ENCODE results near the gene LIN54. TPM values are rescaled to one million over a fixed set of nuclear protein-coding genes. Genes with fewer than 3 reads are reported as not detected.

The LIN54 gene
- total and polyA plus RNA-seq, 2 of the 13 experiments (the other 11 are each of a cell fraction or from before 2014, with no cell fraction given) = 25.2 to 32.9 TPM

DNA sequence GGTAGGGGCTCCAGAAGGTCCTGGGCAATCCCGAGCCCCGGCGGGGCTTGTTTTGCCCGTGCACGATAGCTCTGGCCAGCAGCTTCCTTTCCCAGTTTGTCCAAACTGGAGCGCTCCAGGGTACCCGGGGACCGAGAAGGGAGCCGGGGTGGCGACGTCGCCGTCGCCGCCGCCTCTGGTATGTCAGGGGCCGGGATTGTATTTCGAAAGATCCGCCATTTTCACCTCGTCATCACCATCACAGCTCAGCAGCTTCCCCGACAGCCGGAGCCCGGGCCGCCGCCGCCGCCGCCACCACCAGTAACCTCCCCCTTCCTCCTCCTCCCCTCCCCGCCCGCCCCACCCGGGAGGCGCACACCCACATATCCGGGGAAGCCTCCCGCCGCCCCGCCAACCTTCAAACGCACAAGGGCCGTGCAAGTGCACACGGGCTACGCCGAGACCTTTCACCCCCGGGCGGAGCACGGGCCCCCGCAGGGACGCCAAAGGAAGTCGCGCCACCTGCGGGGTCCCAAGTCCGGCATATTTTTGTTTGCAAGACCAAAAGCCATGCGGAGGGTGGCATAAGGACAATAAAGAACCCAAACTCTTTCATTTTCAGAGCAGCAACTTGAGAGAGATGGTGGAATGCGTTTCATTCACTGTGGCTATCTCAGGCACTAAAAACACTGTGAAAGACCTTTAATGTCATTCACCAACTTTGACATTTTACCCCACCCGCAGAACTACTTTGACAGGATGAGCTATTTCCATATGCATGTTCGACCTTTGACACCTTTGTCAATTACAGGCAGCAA lies at the start of gene LIN54 (continued):
- TF ChIP-seq ZNF841 (CRISPR knock-in tag; IDR thresholded peaks at IDR 0.05; ENCODE audit: borderline replicate concordance) = no peak
- TF ChIP-seq, protein P1, sequence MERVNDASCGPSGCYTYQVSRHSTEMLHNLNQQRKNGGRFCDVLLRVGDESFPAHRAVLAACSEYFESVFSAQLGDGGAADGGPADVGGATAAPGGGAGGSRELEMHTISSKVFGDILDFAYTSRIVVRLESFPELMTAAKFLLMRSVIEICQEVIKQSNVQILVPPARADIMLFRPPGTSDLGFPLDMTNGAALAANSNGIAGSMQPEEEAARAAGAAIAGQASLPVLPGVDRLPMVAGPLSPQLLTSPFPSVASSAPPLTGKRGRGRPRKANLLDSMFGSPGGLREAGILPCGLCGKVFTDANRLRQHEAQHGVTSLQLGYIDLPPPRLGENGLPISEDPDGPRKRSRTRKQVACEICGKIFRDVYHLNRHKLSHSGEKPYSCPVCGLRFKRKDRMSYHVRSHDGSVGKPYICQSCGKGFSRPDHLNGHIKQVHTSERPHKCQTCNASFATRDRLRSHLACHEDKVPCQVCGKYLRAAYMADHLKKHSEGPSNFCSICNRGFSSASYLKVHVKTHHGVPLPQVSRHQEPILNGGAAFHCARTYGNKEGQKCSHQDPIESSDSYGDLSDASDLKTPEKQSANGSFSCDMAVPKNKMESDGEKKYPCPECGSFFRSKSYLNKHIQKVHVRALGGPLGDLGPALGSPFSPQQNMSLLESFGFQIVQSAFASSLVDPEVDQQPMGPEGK (CRISPR knock-in tag; IDR thresholded peaks at IDR 0.05) = peak; percentile 95
- no peak for TF ChIP-seq ZNF235 (CRISPR knock-in tag; IDR thresholded peaks at IDR 0.05; ENCODE audit: borderline replicate concordance)
- no peak for TF ChIP-seq ZNF549 (CRISPR knock-in tag; IDR thresholded peaks at IDR 0.05)
- no peak for TF ChIP-seq ZNF766 (CRISPR knock-in tag; IDR thresholded peaks at IDR 0.05; ENCODE audit: borderline replicate concordance)
- TF ChIP-seq, protein P2, sequence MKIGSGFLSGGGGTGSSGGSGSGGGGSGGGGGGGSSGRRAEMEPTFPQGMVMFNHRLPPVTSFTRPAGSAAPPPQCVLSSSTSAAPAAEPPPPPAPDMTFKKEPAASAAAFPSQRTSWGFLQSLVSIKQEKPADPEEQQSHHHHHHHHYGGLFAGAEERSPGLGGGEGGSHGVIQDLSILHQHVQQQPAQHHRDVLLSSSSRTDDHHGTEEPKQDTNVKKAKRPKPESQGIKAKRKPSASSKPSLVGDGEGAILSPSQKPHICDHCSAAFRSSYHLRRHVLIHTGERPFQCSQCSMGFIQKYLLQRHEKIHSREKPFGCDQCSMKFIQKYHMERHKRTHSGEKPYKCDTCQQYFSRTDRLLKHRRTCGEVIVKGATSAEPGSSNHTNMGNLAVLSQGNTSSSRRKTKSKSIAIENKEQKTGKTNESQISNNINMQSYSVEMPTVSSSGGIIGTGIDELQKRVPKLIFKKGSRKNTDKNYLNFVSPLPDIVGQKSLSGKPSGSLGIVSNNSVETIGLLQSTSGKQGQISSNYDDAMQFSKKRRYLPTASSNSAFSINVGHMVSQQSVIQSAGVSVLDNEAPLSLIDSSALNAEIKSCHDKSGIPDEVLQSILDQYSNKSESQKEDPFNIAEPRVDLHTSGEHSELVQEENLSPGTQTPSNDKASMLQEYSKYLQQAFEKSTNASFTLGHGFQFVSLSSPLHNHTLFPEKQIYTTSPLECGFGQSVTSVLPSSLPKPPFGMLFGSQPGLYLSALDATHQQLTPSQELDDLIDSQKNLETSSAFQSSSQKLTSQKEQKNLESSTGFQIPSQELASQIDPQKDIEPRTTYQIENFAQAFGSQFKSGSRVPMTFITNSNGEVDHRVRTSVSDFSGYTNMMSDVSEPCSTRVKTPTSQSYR (CRISPR knock-in tag; IDR thresholded peaks at IDR 0.05; ENCODE audit: borderline replicate concordance) = no peak
- TF ChIP-seq NFATC3 (CRISPR knock-in tag; IDR thresholded peaks at IDR 0.05) = no peak
- no peak for TF ChIP-seq ZNF225 (CRISPR knock-in tag; IDR thresholded peaks at IDR 0.05)
- TF ChIP-seq ZNF260 (CRISPR knock-in tag; IDR thresholded peaks at IDR 0.05; ENCODE audit: borderline replicate concordance, low read depth) = no peak
- peak; percentile 84 for TF ChIP-seq GABPB1 (CRISPR knock-in tag; IDR thresholded peaks at IDR 0.05)
- no peak for TF ChIP-seq ELF4 (CRISPR knock-in tag; IDR thresholded peaks at IDR 0.05; ENCODE audit: borderline replicate concordance)
- TF ChIP-seq, protein P3, sequence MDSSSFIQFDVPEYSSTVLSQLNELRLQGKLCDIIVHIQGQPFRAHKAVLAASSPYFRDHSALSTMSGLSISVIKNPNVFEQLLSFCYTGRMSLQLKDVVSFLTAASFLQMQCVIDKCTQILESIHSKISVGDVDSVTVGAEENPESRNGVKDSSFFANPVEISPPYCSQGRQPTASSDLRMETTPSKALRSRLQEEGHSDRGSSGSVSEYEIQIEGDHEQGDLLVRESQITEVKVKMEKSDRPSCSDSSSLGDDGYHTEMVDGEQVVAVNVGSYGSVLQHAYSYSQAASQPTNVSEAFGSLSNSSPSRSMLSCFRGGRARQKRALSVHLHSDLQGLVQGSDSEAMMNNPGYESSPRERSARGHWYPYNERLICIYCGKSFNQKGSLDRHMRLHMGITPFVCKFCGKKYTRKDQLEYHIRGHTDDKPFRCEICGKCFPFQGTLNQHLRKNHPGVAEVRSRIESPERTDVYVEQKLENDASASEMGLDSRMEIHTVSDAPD (CRISPR knock-in tag; IDR thresholded peaks at IDR 0.05) = no peak
- no peak for TF ChIP-seq ZNF614 (CRISPR knock-in tag; IDR thresholded peaks at IDR 0.05; ENCODE audit: borderline replicate concordance)
- no peak for TF ChIP-seq MBNL3 (CRISPR knock-in tag; conservative IDR thresholded peaks at IDR 0.05)
- no peak for TF ChIP-seq RFX3 (CRISPR knock-in tag; IDR thresholded peaks at IDR 0.05)
- no peak for TF ChIP-seq ZNF629 (CRISPR knock-in tag; conservative IDR thresholded peaks at IDR 0.05)
- no peak for TF ChIP-seq ZSCAN9 (CRISPR knock-in tag; IDR thresholded peaks at IDR 0.05; ENCODE audit: borderline replicate concordance)
- TF ChIP-seq KAT2B (IDR thresholded peaks at IDR 0.05; ENCODE audit: borderline replicate concordance, low read depth, low read length) = no peak
- no peak for TF ChIP-seq ZNF589 (CRISPR knock-in tag; conservative IDR thresholded peaks at IDR 0.05)
- peak; percentile 76 for TF ChIP-seq SALL1 (CRISPR knock-in tag; IDR thresholded peaks at IDR 0.05)
- TF ChIP-seq REXO4 (CRISPR knock-in tag; IDR thresholded peaks at IDR 0.05; ENCODE audit: borderline replicate concordance) = no peak
- TF ChIP-seq ZNF350 (CRISPR knock-in tag; IDR thresholded peaks at IDR 0.05; ENCODE audit: borderline replicate concordance, low read depth) = no peak
- TF ChIP-seq FOXA1 (IDR thresholded peaks at IDR 0.05) = no peak
- TF ChIP-seq FOXA1 (CRISPR knock-in tag; IDR thresholded peaks at IDR 0.05) = no peak; the same call in 1 of the 2 replicates
- no peak for TF ChIP-seq SATB2 (CRISPR knock-in tag; IDR thresholded peaks at IDR 0.05)
- TF ChIP-seq HNRNPLL (IDR thresholded peaks at IDR 0.05; ENCODE audit: low read depth, low read length, poor library complexity, severe bottlenecking) = peak; percentile 73
